WERI-Rb-1 (cell line): Measurements from ENCODE around the gene ZNF140.

Source experiments
- DNase-seq: peaks from one replicate; pipeline ENCODE4 v3.0.0-alpha.2; 2020
- H3K27ac ChIP-seq: fragments of 250-450 bp; sonication (Bioruptor Pico); 2 replicates; pipeline ENCODE4 v1.5.1; 2020; ENCODE audit warnings: mild to moderate bottlenecking, moderate library complexity
- H3K27me3 ChIP-seq: fragments of 250-450 bp; sonication (Bioruptor Pico); 2 replicates; pipeline ENCODE4 v1.5.1; 2021; ENCODE audit warnings: mild to moderate bottlenecking, low read depth, moderate library complexity; ENCODE audit not compliant: insufficient read depth, severe bottlenecking
- H3K36me3 ChIP-seq: fragments of 250-450 bp; sonication (Bioruptor Pico); 2 replicates; pipeline ENCODE4 v1.5.1; 2020; ENCODE audit warnings: mild to moderate bottlenecking, moderate library complexity
- H3K4me3 ChIP-seq: 2 replicates; pipeline ENCODE4 v1.5.1; 2011; ENCODE audit warnings: low read depth, mild to moderate bottlenecking, control low read depth, low read length
- H3K9me3 ChIP-seq: fragments of 250-450 bp; sonication (Bioruptor Pico); 2 replicates; pipeline ENCODE4 v1.5.1; 2021; ENCODE audit warnings: mild to moderate bottlenecking, moderate library complexity; ENCODE audit not compliant: severe bottlenecking
- CTCF ChIP-seq: IDR thresholded peaks from 2 replicates; pipeline ENCODE4 v1.5.1; 2011; ENCODE audit warnings: low read depth, mild to moderate bottlenecking, control low read depth, inconsistent platforms, low read length

Gene ZNF140

GRCh38 chr12:133081159-133081780, 547 bp downstream of the ZNF140 start:
- H3K4me3 ChIP-seq = peak overlapping the region; percentile 77
- H3K27me3 ChIP-seq = no peaks in the 10 kb centered on the region
- H3K9me3 ChIP-seq = peaks cover 41% of the 10 kb centered on the region
- peaks cover 49% of the 10 kb centered on the region for H3K36me3 ChIP-seq
- TF ChIP-seq CTCF = no peak
- peak overlapping the region; percentile 98 for H3K27ac ChIP-seq
- DNase-seq = no peak

GRCh38 chr12:133083345-133083744, 2.6 kb downstream of the ZNF140 start:
- Histone ChIP-seq H3K27me3 (no peaks in the 10 kb centered on the region), H3K36me3 (peaks cover 69% of the 10 kb centered on the region), H3K9me3 (peaks cover 23% of the 10 kb centered on the region), H3K4me3 (no peak overlapping the region), H3K27ac (no peak overlapping the region)
- DNase-seq = no peak
- TF ChIP-seq CTCF = no peak

GRCh38 chr12:133105620-133106019, 24.9 kb downstream of the ZNF140 start:
- H3K4me3 ChIP-seq = no peak overlapping the region

GRCh38 chr12:133106253-133106652, 25.5 kb downstream of the ZNF140 start:
- peaks cover 53% of the 10 kb centered on the region for H3K36me3 ChIP-seq
- peaks cover 45% of the 10 kb centered on the region for H3K9me3 ChIP-seq
- TF ChIP-seq CTCF = no peak
- H3K27ac ChIP-seq = no peak overlapping the region
- H3K27me3 ChIP-seq = no peaks in the 10 kb centered on the region
- DNase-seq = no peak
- no peak overlapping the region for H3K4me3 ChIP-seq

More at GRCh38 chr12:133105620-133106019, 24.9 kb downstream of the ZNF140 start:
- H3K9me3 ChIP-seq = peaks cover 48% of the 10 kb centered on the region
- no peak overlapping the region for H3K27ac ChIP-seq
- no peaks in the 10 kb centered on the region for H3K27me3 ChIP-seq
- peaks cover 59% of the 10 kb centered on the region for H3K36me3 ChIP-seq
- no peak for DNase-seq
- TF ChIP-seq CTCF = no peak

GRCh38 chr12:133107121-133107520, 26.4 kb downstream of the ZNF140 start:
- Histone ChIP-seq H3K27me3 (no peaks in the 10 kb centered on the region), H3K9me3 (peaks cover 41% of the 10 kb centered on the region), H3K4me3 (no peak overlapping the region), H3K27ac (no peak overlapping the region), H3K36me3 (peaks cover 44% of the 10 kb centered on the region)
- no peak for DNase-seq
- TF ChIP-seq CTCF = no peak

GRCh38 chr12:133108150-133108549, 27.4 kb downstream of the ZNF140 start:
- H3K9me3 ChIP-seq = peaks cover 38% of the 10 kb centered on the region

More at GRCh38 chr12:133108150-133108549, 27.4 kb downstream of the ZNF140 start:
- peaks cover 41% of the 10 kb centered on the region for H3K36me3 ChIP-seq
- H3K27ac ChIP-seq = no peak overlapping the region
- H3K4me3 ChIP-seq = no peak overlapping the region
- DNase-seq = no peak
- TF ChIP-seq CTCF = no peak
- no peaks in the 10 kb centered on the region for H3K27me3 ChIP-seq
